Measurements from ENCODE around the gene KSR2.

KSR2 gene

DNA sequence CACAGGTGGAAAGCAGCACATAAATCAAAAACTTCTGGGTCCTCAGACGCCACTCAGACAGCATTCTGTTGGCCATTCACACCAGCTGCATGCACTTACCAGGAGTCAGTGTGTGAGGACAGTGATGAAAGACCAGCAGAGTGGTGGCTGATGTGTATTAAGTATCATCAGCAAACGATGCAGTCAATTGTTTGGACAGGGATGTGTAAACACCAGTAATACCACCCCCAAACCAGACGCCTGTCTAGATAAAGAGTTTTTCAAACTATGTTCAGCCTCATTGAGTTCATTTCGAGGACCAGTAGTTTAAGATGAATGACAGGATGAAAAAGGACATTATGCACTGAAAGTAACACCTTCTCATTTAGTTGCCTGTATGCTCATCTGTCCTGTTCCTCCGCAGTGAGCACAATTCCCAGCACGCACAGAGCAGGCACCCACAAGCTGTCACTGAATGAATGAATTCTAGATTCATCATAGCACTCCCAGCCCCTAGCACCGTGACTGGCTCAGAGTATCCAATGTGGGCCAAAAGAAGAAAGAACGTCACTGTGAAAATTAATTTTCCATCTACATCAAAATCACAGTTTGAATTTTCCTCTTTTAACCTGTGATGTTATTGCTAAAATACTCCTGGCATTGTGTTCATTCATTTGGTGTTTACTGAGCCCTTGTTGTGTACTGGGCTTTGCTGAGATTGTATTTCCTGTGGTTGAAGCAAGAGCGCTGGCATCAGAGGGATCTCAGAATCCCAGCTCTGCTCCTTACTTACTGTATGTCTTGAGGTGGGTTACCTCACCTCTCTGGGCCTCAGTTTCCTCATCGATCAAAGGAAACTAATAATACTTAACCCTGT lies 482.6 kb downstream of the KSR2 start:
- TF ChIP-seq GATA2 (IDR thresholded peaks at IDR 0.05; ENCODE audit: low read depth, low read length) (no peak), GATA3 (IDR thresholded peaks at IDR 0.05; ENCODE audit: low read depth, low read length) (no peak)

DNA sequence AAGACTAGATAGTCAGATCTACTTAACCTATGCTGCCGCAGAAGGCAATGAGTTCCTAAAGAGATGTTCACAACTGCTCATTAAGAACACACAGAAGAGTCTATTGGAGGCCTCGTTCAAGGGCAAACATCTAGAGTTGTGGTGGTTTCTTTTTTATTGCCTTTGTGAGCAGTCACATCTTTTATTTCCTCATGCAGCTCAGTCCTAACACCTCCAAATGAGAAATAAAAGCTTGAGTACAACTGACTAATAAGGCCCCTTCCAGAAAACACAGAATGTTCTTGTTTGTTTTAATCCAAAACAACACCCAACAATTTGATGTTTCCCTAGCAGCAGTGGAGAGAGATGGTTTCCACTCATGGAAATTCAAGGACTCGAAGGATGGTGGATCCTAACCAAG lies 483.9 kb downstream of the KSR2 start:
- TF ChIP-seq GATA3 (IDR thresholded peaks at IDR 0.05; ENCODE audit: low read depth, low read length) (no peak), GATA2 (IDR thresholded peaks at IDR 0.05; ENCODE audit: low read depth, low read length) (no peak)

DNA sequence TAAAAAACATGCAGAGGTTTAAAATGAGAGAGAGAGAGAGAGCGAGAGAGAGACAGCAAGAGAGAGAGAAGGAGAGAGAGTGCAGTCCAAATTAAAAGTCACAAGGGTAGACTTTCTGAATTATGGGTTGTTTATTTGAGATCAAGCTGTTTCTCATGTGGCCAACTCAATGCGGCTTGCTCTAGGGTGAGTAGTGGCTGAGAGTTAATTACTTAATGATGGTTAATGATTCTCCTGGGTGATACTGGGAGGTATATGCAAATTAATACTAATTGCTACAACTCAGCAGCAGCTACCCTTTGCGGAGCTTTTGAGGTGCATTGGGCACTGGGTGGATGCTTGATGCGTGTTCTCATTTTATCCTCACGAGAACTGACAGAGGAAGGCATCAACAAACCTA lies 485.3 kb downstream of the KSR2 start:
- TF ChIP-seq GATA2 (IDR thresholded peaks at IDR 0.05; ENCODE audit: low read depth, low read length) (no peak), GATA3 (IDR thresholded peaks at IDR 0.05; ENCODE audit: low read depth, low read length) (no peak)

DNA sequence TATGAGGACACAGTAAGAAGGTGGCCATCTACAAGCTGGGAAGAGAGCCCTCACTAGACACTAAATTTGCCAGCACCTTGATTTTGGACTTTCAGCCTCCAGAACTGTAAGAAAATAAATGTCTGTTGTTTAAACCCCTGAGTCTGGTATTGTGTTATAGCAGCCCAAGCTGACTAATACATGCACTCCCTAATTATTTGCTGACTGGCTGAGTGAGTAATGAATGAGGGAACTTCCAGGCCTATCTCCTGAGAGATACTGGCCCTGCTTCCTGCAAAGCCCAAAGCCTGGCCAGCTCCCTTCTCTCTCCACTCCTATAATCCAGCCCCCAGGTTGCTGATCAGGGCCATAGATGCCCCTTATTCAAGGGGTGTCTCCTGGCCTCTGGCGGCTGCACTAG lies 487.3 kb downstream of the KSR2 start:
- TF ChIP-seq GATA3 (IDR thresholded peaks at IDR 0.05; ENCODE audit: low read depth, low read length) = no peak
- no peak for TF ChIP-seq GATA2 (IDR thresholded peaks at IDR 0.05; ENCODE audit: low read depth, low read length)

DNA sequence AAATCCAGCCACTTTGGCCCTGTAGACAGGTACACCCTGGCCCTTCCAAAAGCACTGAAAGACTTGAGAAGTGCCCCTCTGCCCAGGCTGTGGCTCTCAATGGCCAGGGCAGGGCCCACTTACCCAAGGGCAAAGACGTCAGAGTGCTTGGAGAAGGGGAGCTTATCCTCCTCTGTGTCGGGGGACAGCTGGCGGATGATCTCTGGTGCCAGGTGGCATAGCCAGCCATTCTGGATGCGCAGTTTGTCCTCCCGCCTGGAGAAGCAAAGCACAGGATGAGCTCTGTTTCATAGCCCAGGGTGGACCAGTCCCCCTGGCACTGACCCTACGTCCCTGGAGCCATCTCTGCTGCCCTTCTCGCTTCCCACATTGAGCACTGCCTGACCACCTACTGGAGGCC lies 492.4 kb downstream of the KSR2 start:
- TF ChIP-seq GATA2 (IDR thresholded peaks at IDR 0.05; ENCODE audit: low read depth, low read length) (no peak), GATA3 (IDR thresholded peaks at IDR 0.05; ENCODE audit: low read depth, low read length) (no peak)

DNA sequence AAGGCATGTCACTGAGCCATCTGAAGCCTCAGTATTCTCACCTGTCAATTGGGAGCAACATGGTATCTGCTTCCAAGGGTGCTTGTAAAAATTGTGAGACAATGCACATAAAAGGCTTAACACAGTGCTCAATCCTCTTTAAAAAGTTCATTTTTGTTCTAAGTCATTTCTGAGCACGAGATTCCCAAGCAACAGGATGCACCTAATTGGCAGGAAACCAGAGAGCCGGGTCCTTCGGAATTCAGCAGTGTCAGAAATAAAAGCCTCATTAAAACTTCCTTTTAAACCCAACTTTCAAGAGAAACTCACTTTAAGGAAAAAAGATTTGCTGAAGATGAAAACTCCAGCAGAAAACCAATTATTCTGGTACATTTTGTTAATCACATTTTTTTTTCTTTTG lies 494.9 kb downstream of the KSR2 start:
- TF ChIP-seq GATA2 (IDR thresholded peaks at IDR 0.05; ENCODE audit: low read depth, low read length) (no peak), GATA3 (IDR thresholded peaks at IDR 0.05; ENCODE audit: low read depth, low read length) (no peak)

DNA sequence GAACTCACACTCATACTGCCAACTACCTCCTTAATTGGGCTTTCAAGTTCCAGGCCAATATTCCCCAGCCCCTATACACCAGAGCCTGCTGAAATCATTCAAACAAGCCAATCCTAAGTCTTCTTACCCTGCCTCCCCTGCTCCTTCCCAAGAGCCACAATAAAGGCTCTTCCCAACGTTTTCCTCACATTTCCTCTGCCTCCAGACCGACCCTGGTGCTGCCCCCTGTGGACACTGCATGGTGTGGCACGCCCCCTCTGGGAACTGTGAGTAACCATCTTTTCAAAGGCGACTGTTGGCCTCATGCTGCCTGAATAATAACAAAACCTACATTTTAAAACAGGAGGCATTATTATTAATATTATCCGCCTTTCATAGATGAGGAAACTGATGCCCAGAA lies 495.8 kb downstream of the KSR2 start:
- TF ChIP-seq GATA2 (IDR thresholded peaks at IDR 0.05; ENCODE audit: low read depth, low read length) (no peak), GATA3 (IDR thresholded peaks at IDR 0.05; ENCODE audit: low read depth, low read length) (no peak)

DNA sequence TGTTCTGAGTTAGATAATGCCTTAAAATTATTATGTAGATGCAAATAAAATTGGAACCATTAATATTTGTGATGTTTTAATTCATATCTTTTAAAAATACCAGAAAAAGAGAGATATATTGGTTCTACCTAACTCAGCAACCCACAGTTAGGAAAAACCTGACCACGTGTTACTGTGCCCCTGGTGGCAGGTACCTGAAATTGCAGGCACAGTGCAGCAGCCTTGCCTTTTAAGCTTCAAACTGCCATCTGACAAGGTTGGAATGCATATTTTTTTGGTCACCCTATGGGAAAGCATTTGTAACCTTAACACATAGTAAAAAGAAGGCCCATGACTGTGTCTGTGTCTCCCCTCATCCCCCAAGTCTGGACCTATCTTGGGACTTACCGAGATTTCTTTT lies 498.0 kb downstream of the KSR2 start:
- no peak for TF ChIP-seq GATA2 (IDR thresholded peaks at IDR 0.05; ENCODE audit: low read depth, low read length)
- no peak for TF ChIP-seq GATA3 (IDR thresholded peaks at IDR 0.05; ENCODE audit: low read depth, low read length)

DNA sequence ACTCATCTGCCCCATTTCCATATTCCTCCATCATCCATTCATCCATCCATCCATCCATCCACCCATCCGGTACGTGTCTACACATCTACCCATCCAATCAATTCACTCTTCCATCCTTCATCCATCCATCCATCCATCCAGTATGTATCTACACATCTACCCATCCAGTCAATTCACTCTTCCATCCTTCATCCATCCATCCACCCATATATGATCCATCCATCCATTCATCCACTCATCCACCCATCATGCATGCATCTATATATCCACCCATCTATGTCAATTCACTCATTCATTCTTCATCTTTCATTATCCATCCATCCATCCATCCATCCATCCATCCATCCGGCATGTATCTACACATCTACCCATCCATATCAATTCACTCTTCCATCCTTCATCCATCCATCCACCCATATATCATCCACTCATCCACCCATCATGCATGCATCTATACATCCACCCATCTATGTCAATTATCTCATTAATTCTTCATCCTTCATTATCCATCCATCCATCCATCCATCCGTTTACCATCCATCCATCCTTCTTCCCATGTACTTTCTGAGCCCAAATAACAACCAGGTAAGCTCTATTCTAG lies 498.8 kb downstream of the KSR2 start:
- no peak for TF ChIP-seq GATA3 (IDR thresholded peaks at IDR 0.05; ENCODE audit: low read depth, low read length)
- TF ChIP-seq GATA2 (IDR thresholded peaks at IDR 0.05; ENCODE audit: low read depth, low read length) = no peak

DNA sequence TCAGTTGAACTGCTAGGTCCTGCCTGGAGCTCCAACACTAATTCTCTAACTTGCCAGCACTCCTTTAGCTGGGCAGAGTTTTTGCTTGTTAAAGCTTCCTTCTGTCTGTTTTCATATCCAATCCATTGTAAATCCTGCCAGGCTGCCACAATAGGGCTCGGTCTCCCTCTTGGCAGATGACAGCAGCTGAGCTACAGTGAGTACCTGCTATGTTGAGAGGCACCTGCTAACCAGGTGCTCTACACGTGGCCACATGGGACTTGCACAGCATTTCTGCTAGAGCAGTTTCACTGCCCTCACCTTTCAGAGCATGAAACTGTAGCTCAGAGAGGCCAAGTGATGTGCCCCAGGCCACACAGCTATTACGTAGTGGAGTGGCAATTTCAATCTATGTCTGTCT lies 500.8 kb downstream of the KSR2 start:
- no peak for TF ChIP-seq GATA3 (IDR thresholded peaks at IDR 0.05; ENCODE audit: low read depth, low read length)

DNA sequence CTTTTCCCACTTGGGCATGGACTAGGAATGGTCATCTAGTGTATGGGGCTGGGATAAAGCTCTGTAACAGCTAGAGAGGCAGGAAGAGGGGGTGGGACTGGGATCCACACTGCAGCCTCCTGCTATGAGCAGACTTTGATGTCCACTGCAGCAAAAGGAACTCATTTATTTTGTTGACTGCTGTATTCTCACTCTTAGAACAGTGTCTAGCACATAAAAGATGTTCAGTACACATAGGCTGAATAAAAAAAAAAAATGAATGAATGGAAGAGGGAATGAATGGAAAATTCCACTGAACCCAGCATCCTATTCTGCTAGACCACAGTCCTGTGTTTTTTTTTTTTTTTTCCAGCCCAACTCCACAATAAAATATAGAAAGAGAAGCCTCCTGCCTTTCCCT lies 501.2 kb downstream of the KSR2 start:
- no peak for TF ChIP-seq GATA3 (IDR thresholded peaks at IDR 0.05; ENCODE audit: low read depth, low read length)
- TF ChIP-seq GATA2 (IDR thresholded peaks at IDR 0.05; ENCODE audit: low read depth, low read length) = no peak

DNA sequence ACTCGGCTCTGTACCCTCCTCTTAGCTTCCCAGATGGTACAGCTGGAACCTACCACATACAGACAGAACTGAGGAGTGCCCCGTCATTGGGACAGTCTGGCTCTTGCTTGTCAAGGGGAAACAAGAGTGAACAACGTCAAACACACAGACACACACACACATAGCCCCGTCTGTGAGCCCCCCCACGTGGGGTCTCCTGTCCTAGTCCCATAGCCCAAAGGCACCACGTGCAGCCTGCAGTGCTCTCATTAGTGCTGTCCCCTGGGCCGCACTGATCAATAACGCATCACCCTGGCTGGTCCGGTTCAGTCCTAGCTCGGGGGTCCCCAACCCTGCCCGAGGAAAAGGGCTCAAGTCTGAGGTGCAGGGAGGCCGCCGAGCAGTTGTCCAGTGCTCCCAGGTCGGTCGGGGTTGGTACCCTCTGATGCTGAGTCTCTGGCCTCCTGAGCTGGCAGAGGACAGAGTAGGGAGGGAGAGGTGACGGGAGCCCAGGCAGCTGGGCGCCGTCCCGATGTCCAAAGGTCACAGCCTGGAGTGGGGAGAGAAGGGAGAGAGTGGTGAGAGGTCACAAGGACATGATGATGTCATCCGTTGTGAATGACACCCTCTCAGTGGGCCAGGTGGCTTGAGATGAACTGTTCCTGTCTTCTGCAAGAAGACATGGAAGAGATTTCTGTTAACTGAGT lies 502.0 kb downstream of the KSR2 start:
- TF ChIP-seq GATA2 (IDR thresholded peaks at IDR 0.05; ENCODE audit: low read depth, low read length) (no peak), GATA3 (IDR thresholded peaks at IDR 0.05; ENCODE audit: low read depth, low read length) (no peak)

DNA sequence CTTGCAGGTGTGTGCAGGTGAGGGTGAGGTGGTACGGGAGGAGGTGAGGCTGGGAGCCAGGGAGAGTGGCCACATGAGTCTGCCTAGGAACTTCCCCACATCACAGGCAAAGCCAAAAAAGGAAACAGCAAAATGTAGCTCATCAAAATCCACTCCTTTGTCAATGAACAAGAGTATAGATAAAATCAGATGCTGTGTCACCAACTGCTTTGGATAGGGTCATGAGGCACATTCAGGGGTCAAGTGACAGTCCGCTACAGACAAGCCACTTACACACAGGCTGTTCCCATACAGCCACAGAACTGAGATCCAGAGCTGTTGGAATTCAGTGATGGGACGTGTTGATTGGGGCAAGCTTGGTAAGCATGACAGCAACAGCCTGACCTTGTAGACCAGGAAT lies 507.1 kb downstream of the KSR2 start:
- TF ChIP-seq GATA3 (IDR thresholded peaks at IDR 0.05; ENCODE audit: low read depth, low read length) (no peak), GATA2 (IDR thresholded peaks at IDR 0.05; ENCODE audit: low read depth, low read length) (no peak)

DNA sequence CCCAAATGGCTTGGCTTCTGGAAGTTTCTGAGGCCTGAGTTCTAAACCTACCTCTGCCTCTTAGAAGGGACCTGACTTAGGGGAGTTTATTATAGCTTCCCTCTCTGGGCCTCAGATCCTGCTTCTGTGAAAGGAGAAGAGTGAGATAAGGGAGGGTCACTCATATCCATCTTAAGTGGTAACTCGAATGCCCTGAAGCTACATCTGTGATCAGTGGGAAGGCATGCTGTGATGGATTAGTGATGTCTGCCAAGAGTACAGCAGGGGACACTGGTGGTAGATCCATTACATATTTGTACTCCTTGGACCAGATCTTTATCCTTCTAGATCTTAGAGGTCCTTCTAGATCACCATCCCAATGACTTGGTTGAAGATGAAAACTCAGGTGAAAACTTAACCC lies 509.6 kb downstream of the KSR2 start:
- TF ChIP-seq GATA3 (IDR thresholded peaks at IDR 0.05; ENCODE audit: low read depth, low read length) (no peak), GATA2 (IDR thresholded peaks at IDR 0.05; ENCODE audit: low read depth, low read length) (no peak)

DNA sequence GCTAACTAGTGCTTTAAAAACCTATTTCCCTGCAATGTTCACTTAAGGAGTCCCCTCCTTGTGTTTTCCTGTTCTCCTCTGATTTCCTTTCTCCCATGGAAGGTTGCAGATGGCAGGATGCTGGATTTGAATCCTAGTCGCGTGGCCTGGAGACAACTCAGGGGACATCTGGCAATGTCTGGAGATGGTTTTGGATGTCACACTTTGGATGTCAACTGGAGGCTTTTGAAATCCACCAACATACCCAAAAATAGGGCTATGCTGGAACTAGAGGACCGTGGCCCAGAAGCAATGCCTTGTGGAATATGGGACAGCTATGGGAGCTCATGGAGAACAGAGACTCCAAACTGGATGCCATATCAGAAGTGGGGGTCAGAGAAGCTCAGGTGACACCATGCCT lies 511.6 kb downstream of the KSR2 start:
- TF ChIP-seq GATA2 (IDR thresholded peaks at IDR 0.05; ENCODE audit: low read depth, low read length) = no peak
- TF ChIP-seq GATA3 (IDR thresholded peaks at IDR 0.05; ENCODE audit: low read depth, low read length) = no peak
